Breast epithelium (tissue), 4 donors: ENCODE measurements around the gene C1orf159. TPM values are rescaled to one million over a fixed set of nuclear protein-coding genes. Genes with fewer than 3 reads are reported as not detected.
"Not testable (repeated sequence)": the region's sequence is repeated elsewhere in the genome, so short reads cannot be mapped to it uniquely, and the experiment has no call there.

Experiments
- DNase-seq, 2 donors: peaks; one replicate each; pipeline ENCODE4 v3.0.0-alpha.2; 2019; ENCODE audit warnings: low spot score in 2 of 2
- H3K27ac ChIP-seq, 2 donors: fragments of 200-600 bp; sonication (generic) in 1 of 2; one replicate each; pipeline ENCODE4 v1.5.1; 2016 to 2019; ENCODE audit warnings: mild to moderate bottlenecking in 1 of 2
- H3K27me3 ChIP-seq, 2 donors: fragments of 200-600 bp; sonication (generic) in 1 of 2; one replicate each; pipeline versions ENCODE4 v1.5.1 to v1.6.0; 2017 to 2019; ENCODE audit warnings: control low read depth in 1 of 2, mild to moderate bottlenecking in 1 of 2
- H3K36me3 ChIP-seq: fragments of 200-600 bp; one replicate; pipeline ENCODE4 v1.5.1; 2019
- H3K4me1 ChIP-seq, 2 donors: fragments of 200-600 bp; sonication (generic); one replicate each; pipeline ENCODE4 v1.5.1; 2016 to 2019; ENCODE audit warnings: control low read depth in 1 of 2
- H3K4me3 ChIP-seq, 3 donors: fragments of 200-600 bp; sonication (generic); 1 replicate in 2 of 3; 2 replicates in 1 of 3; pipeline ENCODE4 v1.5.1; 2016 to 2019; ENCODE audit warnings: mild to moderate bottlenecking in 3 of 3, moderate library complexity in 2 of 3
- H3K9me3 ChIP-seq, 2 donors: fragments of 200-600 bp; sonication (generic) in 1 of 2; one replicate each; pipeline ENCODE4 v1.5.1; 2016 to 2019; ENCODE audit warnings: control low read depth in 1 of 2
- POLR2A ChIP-seq: fragments of 450-650 bp; IDR thresholded peaks from one replicate; pipeline ENCODE4 v1.6.1; 2016; ENCODE audit warnings: antibody characterized with exemption, mild to moderate bottlenecking, moderate library complexity
- POLR2AphosphoS5 ChIP-seq, 3 donors: sonication (generic); formaldehyde crosslinking; IDR thresholded peaks; one replicate each; pipeline ENCODE4 v1.6.1; 2017; ENCODE audit warnings: antibody characterized with exemption in 3 of 3
- intact Hi-C: fragments of 100-400 bp; cut with DNase I; formaldehyde crosslinking; loops from one replicate; pipeline ENCODE4 v1.15.1; 2023; ENCODE audit warnings: low total_unique reads
- total RNA-seq, 3 donors: library from RNA; depleted of rRNA; stranded (reverse); fragments of >200 nt; gene quantifications; one replicate each; pipeline ENCODE4 v1.1.0, GENCODE V29; 2016
- TF ChIP-seq, protein P1 (sequence below), 3 donors: fragments of 450-650 bp; IDR thresholded peaks; one replicate each; pipeline ENCODE4 v1.5.1; 2016 to 2017; ENCODE audit warnings: antibody characterized with exemption in 3 of 3, mild to moderate bottlenecking in 3 of 3, moderate library complexity in 3 of 3

The C1orf159 gene
- total RNA-seq, 3 donors from 2014 or later = 6.9 to 24.0 (median 12.5) TPM

DNA sequence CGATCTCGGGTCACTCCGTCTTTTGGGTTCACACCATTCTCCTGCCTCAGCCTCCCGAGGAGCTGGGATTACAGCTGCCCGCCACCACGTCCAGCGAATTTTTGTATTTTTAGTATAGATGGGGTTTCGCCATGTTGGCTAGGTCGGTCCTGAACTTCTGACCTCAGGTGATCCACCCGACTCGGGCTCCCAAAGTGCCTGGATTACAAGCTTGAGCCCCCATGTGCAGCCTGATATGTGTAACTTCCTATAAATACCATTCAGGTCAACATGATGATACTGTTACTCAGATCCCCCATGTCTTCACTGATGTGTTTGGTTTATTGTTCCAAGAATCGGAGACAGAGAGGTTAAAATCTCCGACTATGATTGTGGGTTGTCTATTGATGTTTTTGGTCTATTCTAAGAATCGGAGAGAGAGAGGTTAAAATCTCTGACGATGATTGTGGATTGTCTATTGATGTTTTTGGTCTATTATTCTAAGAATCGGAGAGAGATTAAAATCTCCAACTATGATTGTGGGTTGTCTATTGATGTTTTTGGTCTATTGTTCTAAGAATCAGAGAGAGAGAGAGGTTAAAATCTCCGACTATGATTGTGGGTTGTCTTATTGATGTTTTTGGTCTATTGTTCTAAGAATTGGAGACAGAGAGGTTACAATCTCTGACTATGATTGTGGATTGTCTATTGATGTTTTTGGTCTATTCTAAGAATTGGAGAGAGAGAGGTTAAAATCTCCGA lies 17.0 kb downstream of the C1orf159 start:
- H3K27ac ChIP-seq = no peak overlapping the region
- TF ChIP-seq, protein P1, sequence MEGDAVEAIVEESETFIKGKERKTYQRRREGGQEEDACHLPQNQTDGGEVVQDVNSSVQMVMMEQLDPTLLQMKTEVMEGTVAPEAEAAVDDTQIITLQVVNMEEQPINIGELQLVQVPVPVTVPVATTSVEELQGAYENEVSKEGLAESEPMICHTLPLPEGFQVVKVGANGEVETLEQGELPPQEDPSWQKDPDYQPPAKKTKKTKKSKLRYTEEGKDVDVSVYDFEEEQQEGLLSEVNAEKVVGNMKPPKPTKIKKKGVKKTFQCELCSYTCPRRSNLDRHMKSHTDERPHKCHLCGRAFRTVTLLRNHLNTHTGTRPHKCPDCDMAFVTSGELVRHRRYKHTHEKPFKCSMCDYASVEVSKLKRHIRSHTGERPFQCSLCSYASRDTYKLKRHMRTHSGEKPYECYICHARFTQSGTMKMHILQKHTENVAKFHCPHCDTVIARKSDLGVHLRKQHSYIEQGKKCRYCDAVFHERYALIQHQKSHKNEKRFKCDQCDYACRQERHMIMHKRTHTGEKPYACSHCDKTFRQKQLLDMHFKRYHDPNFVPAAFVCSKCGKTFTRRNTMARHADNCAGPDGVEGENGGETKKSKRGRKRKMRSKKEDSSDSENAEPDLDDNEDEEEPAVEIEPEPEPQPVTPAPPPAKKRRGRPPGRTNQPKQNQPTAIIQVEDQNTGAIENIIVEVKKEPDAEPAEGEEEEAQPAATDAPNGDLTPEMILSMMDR (IDR thresholded peaks at IDR 0.05) = no peak
- TF ChIP-seq POLR2A (no peak), POLR2AphosphoS5 (IDR thresholded peaks at IDR 0.05) (no peak)
- no peak for DNase-seq
- no peak overlapping the region for H3K4me3 ChIP-seq
- H3K27me3 ChIP-seq = no peaks in the 10 kb centered on the region
- no peaks in the 10 kb centered on the region for H3K9me3 ChIP-seq
- H3K36me3 ChIP-seq = no peaks in the 10 kb centered on the region
- no peaks in the 10 kb centered on the region for H3K4me1 ChIP-seq
- intact Hi-C loops = no loop called here

DNA sequence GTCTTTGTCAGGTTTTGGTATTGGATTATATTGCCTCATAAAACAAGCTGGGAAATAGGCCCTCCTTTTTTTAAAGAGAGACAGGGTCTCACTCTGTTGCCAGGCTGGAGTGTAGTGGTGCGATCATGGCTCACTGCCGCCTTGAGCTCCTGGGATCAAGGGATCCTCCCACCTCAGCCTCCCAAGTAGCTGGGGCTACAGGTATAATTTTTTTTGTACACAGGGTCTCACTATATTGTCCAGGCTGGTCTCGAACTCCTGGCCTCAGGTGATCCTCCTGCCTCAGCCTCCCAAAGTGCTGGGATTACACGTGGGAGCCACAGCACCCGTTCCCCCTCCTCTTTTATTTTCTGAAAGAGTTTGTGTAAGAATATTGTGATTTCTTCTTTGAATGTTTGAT lies 19.8 kb downstream of the C1orf159 start:
- H3K27me3 ChIP-seq, H3K36me3 ChIP-seq, DNase-seq, H3K4me1 ChIP-seq, intact Hi-C loops, H3K4me3 ChIP-seq, H3K9me3 ChIP-seq, H3K27ac ChIP-seq: not testable (repeated sequence)

DNA sequence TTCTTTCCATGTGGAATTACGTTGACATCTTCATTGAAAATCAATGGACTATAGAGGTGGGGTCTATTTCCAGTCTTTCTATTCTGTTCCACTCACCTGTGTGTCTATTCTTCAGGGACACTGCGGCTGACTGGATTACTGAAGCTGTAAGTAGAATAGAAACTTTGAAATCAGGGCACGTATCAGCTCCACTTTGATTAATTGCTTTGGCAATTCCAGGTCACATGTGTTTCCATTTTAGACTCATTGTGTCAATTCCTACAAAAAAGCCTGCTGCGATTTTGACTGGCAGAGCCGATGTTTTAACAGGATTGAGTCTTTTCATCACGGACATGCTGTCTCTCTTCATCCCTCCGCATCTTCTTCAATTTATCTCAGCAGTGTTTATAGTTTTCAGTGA lies 20.9 kb downstream of the C1orf159 start:
- Histone ChIP-seq H3K9me3 (no peaks in the 10 kb centered on the region), H3K4me3 (no peak overlapping the region), H3K27ac (no peak overlapping the region), H3K4me1 (no peaks in the 10 kb centered on the region), H3K27me3 (no peaks in the 10 kb centered on the region), H3K36me3 (no peaks in the 10 kb centered on the region)
- no peak for DNase-seq
- TF ChIP-seq, protein P1 (IDR thresholded peaks at IDR 0.05) = no peak
- TF ChIP-seq POLR2A (no peak), POLR2AphosphoS5 (IDR thresholded peaks at IDR 0.05) (no peak)
- intact Hi-C loops = no loop called here

DNA sequence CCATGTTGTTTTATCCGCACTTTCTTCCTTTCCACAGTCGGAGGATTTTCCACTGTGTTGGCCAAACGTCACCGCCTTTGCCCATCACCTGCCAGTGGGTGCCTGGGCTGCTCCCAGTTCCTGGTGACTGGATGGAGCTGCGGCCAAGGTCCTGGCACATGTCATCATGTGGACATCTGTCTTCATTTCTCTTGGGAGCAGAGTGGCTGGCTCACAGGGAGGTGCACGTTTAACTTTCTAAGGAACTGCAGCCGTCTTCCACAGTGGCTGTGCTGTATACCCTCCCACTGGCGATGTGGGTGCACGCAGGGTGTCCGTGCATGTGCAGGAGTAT lies 22.3 kb downstream of the C1orf159 start:
- TF ChIP-seq POLR2A (no peak), POLR2AphosphoS5 (IDR thresholded peaks at IDR 0.05) (no peak)
- TF ChIP-seq, protein P1 (IDR thresholded peaks at IDR 0.05) = no peak
- no peaks in the 10 kb centered on the region for H3K27me3 ChIP-seq
- no peaks in the 10 kb centered on the region for H3K9me3 ChIP-seq
- no peaks in the 10 kb centered on the region for H3K4me1 ChIP-seq
- H3K4me3 ChIP-seq = no peak overlapping the region
- H3K36me3 ChIP-seq = no peaks in the 10 kb centered on the region
- H3K27ac ChIP-seq = no peak overlapping the region
- no peak for DNase-seq
- intact Hi-C loops = no loop called here

DNA sequence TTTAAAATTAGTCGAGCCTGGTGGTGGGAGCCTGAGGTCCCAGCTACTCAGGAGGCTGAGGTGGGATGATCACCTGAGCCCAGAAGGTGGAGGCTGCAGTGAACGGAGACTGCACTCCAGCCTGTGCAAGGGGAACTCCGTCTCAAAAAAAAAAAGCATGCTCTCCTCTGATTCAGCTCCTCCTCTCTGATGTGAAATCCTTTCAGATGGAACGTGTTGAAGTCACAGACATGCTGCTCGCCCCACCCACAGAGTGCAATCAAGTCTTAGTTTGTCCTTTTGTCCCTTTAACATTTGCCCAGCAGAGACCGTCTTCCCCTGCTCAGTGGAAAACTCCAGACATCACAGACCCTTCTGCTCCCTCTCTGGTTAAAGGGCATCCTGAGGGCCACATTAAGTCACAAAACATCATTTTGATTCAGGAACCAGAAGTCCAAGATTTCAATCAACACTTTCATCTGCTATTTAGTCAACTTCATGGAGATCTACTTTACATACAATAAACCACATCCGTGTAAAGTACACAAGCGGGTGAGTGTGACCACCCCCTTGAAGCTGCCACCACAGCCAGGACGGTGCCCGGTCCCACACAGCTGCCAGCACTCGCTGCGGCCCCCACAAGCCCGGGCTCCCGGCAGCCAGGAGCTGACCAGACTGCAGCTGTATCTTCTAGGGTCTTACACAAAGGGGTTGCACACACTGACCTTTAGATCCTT lies 22.8 kb downstream of the C1orf159 start:
- intact Hi-C loops = no loop called here
- H3K36me3 ChIP-seq = no peaks in the 10 kb centered on the region
- no peak overlapping the region for H3K27ac ChIP-seq
- no peaks in the 10 kb centered on the region for H3K4me1 ChIP-seq
- no peaks in the 10 kb centered on the region for H3K27me3 ChIP-seq
- no peak for TF ChIP-seq POLR2AphosphoS5 (IDR thresholded peaks at IDR 0.05)
- TF ChIP-seq, protein P1 (IDR thresholded peaks at IDR 0.05) = no peak
- no peak for TF ChIP-seq POLR2A
- H3K4me3 ChIP-seq = no peak overlapping the region
- H3K9me3 ChIP-seq = no peaks in the 10 kb centered on the region
- DNase-seq = no peak
